H9 (cell line): Measurements from ENCODE around the gene PKDCC. TPM values are rescaled to one million over a fixed set of nuclear protein-coding genes. Genes with fewer than 3 reads are reported as not detected.

ENCODE experiments used
- DNase-seq: peaks from one replicate; pipeline ENCODE4 v3.0.0-alpha.2; 2017
- H2AFZ ChIP-seq: one replicate; pipeline ENCODE4 v1.6.1; 2013; ENCODE audit warnings: mild to moderate bottlenecking, low read length, control low read depth, moderate library complexity
- H2AK5ac ChIP-seq: 2 replicates; pipeline ENCODE4 v1.6.1; 2013; ENCODE audit warnings: low read length, control low read depth, mixed read lengths; ENCODE audit not compliant: insufficient read length
- H2BK120ac ChIP-seq: one replicate; pipeline ENCODE4 v1.6.1; 2013; ENCODE audit warnings: low read depth, mild to moderate bottlenecking, low read length, control low read depth, inconsistent platforms; ENCODE audit not compliant: poor library complexity, severe bottlenecking
- H2BK12ac ChIP-seq: 2 replicates; pipeline ENCODE4 v1.6.1; 2013; ENCODE audit warnings: low read length, control low read depth, mixed read lengths, low read depth; ENCODE audit not compliant: insufficient read length
- H2BK15ac ChIP-seq: 2 replicates; pipeline ENCODE4 v1.6.1; 2013; ENCODE audit warnings: low read depth, low read length, control low read depth
- H2BK20ac ChIP-seq: one replicate; pipeline ENCODE4 v1.6.1; 2013; ENCODE audit warnings: low read depth, mild to moderate bottlenecking, low read length, control low read depth, inconsistent platforms; ENCODE audit not compliant: poor library complexity, severe bottlenecking
- H2BK5ac ChIP-seq: 2 replicates; pipeline ENCODE4 v1.6.1; 2013; ENCODE audit warnings: low read length, control low read depth, mixed read lengths; ENCODE audit not compliant: insufficient read length
- H3K14ac ChIP-seq: 2 replicates; pipeline ENCODE4 v1.6.1; 2013; ENCODE audit warnings: low read length, control low read depth; ENCODE audit not compliant: insufficient read depth
- H3K18ac ChIP-seq: 2 replicates; pipeline ENCODE4 v1.6.1; 2013; ENCODE audit warnings: low read depth, mild to moderate bottlenecking, mixed read lengths, low read length, control low read depth; ENCODE audit not compliant: insufficient read length
- H3K23ac ChIP-seq: 2 replicates; pipeline ENCODE4 v1.6.1; 2013; ENCODE audit warnings: low read length, control low read depth, mixed read lengths, low read depth; ENCODE audit not compliant: insufficient read length
- H3K23me2 ChIP-seq: 2 replicates; pipeline ENCODE4 v1.6.1; 2013; ENCODE audit warnings: low read depth, mild to moderate bottlenecking, mixed read lengths, low read length, control low read depth; ENCODE audit not compliant: insufficient read length, poor library complexity, severe bottlenecking
- H3K27ac ChIP-seq: 2 replicates; pipeline ENCODE4 v1.5.1; 2013; ENCODE audit warnings: low read length, control low read depth, mixed read lengths, low read depth; ENCODE audit not compliant: insufficient read length
- H3K27me3 ChIP-seq: 2 replicates; pipeline ENCODE4 v1.6.1; 2013; ENCODE audit warnings: low read length, control low read depth, inconsistent platforms; ENCODE audit not compliant: insufficient read depth
- H3K4ac ChIP-seq: 2 replicates; pipeline ENCODE4 v1.6.1; 2013; ENCODE audit warnings: low read depth, mild to moderate bottlenecking, control low read depth, inconsistent platforms, low read length, moderate library complexity
- H3K4me1 ChIP-seq: 2 replicates; pipeline ENCODE4 v1.6.1; 2013; ENCODE audit warnings: low read length, control low read depth, inconsistent platforms; ENCODE audit not compliant: insufficient read depth
- H3K4me2 ChIP-seq: 2 replicates; pipeline ENCODE4 v1.6.1; 2013; ENCODE audit warnings: low read length, control low read depth, mixed read lengths; ENCODE audit not compliant: insufficient read length, insufficient read depth
- H3K56ac ChIP-seq: 2 replicates; pipeline ENCODE4 v1.6.1; 2013; ENCODE audit warnings: low read depth, mild to moderate bottlenecking, mixed read lengths, low read length, control low read depth; ENCODE audit not compliant: insufficient read length
- H3K79me1 ChIP-seq: 2 replicates; pipeline ENCODE4 v1.6.1; 2013; ENCODE audit warnings: low read depth, mild to moderate bottlenecking, moderate library complexity, low read length, control low read depth, inconsistent platforms; ENCODE audit not compliant: insufficient read depth, poor library complexity, severe bottlenecking
- H3K79me2 ChIP-seq: 2 replicates; pipeline ENCODE4 v1.6.1; 2013; ENCODE audit warnings: low read length, control low read depth, inconsistent platforms; ENCODE audit not compliant: insufficient read depth
- H3K9ac ChIP-seq: 2 replicates; pipeline ENCODE4 v1.6.1; 2013; ENCODE audit warnings: low read length, control low read depth, mixed read lengths; ENCODE audit not compliant: insufficient read length; ENCODE audit errors: extremely low read depth
- H3K9me3 ChIP-seq: one replicate; pipeline ENCODE4 v1.6.1; 2013; ENCODE audit warnings: low read depth, low read length, inconsistent platforms; ENCODE audit not compliant: control insufficient read depth
- H3T11ph ChIP-seq: one replicate; pipeline ENCODE4 v1.6.1; 2013; ENCODE audit warnings: mild to moderate bottlenecking, low read length, control low read depth, inconsistent platforms
- H4K20me1 ChIP-seq: one replicate; pipeline ENCODE4 v1.6.1; 2013; ENCODE audit not compliant: control insufficient read depth, insufficient read length, insufficient read depth
- H4K5ac ChIP-seq: 2 replicates; pipeline ENCODE4 v1.6.1; 2013; ENCODE audit warnings: low read depth, mild to moderate bottlenecking, mixed read lengths, low read length, control low read depth; ENCODE audit not compliant: insufficient read length
- H4K8ac ChIP-seq: replicated peaks from 2 replicates; pipeline ENCODE4 v1.6.1; 2013; ENCODE audit warnings: low read length, control low read depth, mixed read lengths, low read depth; ENCODE audit not compliant: insufficient read length
- H4K91ac ChIP-seq: 2 replicates; pipeline ENCODE4 v1.6.1; 2013; ENCODE audit warnings: low read depth, mild to moderate bottlenecking, moderate library complexity, mixed read lengths, low read length, control low read depth; ENCODE audit not compliant: insufficient read length
- H3K27ac Mint-ChIP-seq, 3 experiments: 2 replicates in 2 of 3; 3 replicates in 1 of 3; pipeline ENCODE4 v1.8.0; 2020 to 2021; ENCODE audit warnings: mixed read lengths in 3 of 3, mild to moderate bottlenecking in 1 of 3, moderate library complexity in 1 of 3
- H3K27me3 Mint-ChIP-seq: 2 replicates; pipeline ENCODE4 v1.8.0; 2021; ENCODE audit warnings: low read depth, mild to moderate bottlenecking, moderate library complexity, mixed read lengths
- H3K36me3 Mint-ChIP-seq, 3 experiments: 2 replicates in 2 of 3; 3 replicates in 1 of 3; pipeline ENCODE4 v1.8.0; 2020 to 2021; ENCODE audit warnings: low read depth in 3 of 3, mixed read lengths in 3 of 3; ENCODE audit not compliant: insufficient read depth in 1 of 3
- H3K4me1 Mint-ChIP-seq, 2 experiments: 2 replicates each; pipeline ENCODE4 v1.8.0; 2020; ENCODE audit warnings: mixed read lengths in 2 of 2
- H3K4me3 Mint-ChIP-seq, 2 experiments: 2 replicates in 1 of 2; 3 replicates in 1 of 2; pipeline ENCODE4 v1.8.0; 2020 to 2021; ENCODE audit warnings: mild to moderate bottlenecking in 2 of 2, mixed read lengths in 2 of 2, moderate library complexity in 1 of 2
- H3K9me3 Mint-ChIP-seq, 2 experiments: 2 replicates in 1 of 2; 3 replicates in 1 of 2; pipeline ENCODE4 v1.8.0; 2020; ENCODE audit warnings: mild to moderate bottlenecking in 2 of 2, mixed read lengths in 2 of 2, moderate library complexity in 1 of 2
- CTCF ChIP-seq: fragments of 200-600 bp; sonication (generic); conservative IDR thresholded peaks from 3 replicates; pipeline ENCODE4 v1.8.0; 2021; ENCODE audit warnings: antibody characterized with exemption, mild to moderate bottlenecking
- WGBS: extraction: QIAGEN DNeasy Blood & Tissue Kit; methylation state at CpG from one replicate; pipeline ENCODE4 v1.1.7; 2013; ENCODE audit warnings: missing lambda C conversion rate, low lambda C conversion rate, mixed read lengths; ENCODE audit not compliant: insufficient read length; ENCODE audit errors: extremely low coverage; 5-methylcytosine and 5-hydroxymethylcytosine counted together
- total RNA-seq: library from RNA; stranded (reverse); gene quantifications from 2 replicates; pipeline ENCODE4 v1.2.1, GENCODE V29; 2021

Gene PKDCC
- total RNA-seq, 1 experiment from 2014 or later = 134 TPM

GRCh38 chr2:42098571-42099437 lies 51.0 kb downstream of the PKDCC start:
- peaks cover 3 to 7% (median 6%) of the 10 kb centered on the region in 3 experiments; a peak in 5 of 7 replicates for H3K36me3 Mint-ChIP-seq
- WGBS = no CpG with 5 or more reads among the region's 9 CpGs
- peaks cover 2% of the 10 kb centered on the region; the same call in 1 of the 2 replicates for H3K4me1 ChIP-seq

More at GRCh38 chr2:42098571-42099437, 51.0 kb downstream of the PKDCC start:
- Mint-ChIP-seq H3K27ac (no peak overlapping the region), H3K4me3 (no peak overlapping the region), H3K4me1 (peaks cover 15 to 17% of the 10 kb centered on the region in 2 experiments), H3K9me3 (peaks cover 9 to 12% of the 10 kb centered on the region in 2 experiments), H3K27me3 (peaks cover 27% of the 10 kb centered on the region)
- Histone ChIP-seq H3K27me3 (no peaks in the 10 kb centered on the region; the same call in 1 of the 2 replicates), H3K56ac (no peak overlapping the region), H2BK120ac (no peak overlapping the region), H4K5ac (no peak overlapping the region), H3K9ac (no peak overlapping the region), H2BK15ac (no peak overlapping the region; the same call in 1 of the 2 replicates), H3K14ac (no peak overlapping the region), H2AK5ac (no peak overlapping the region), H2BK5ac (no peak overlapping the region), H3K23ac (no peak overlapping the region), H3K23me2 (peaks cover 9% of the 10 kb centered on the region), H3K18ac (no peak overlapping the region), H3K79me2 (no peaks in the 10 kb centered on the region), H4K91ac (no peak overlapping the region), H2BK20ac (no peak overlapping the region), H3K4ac (no peak overlapping the region), H3K9me3 (no peaks in the 10 kb centered on the region), H3T11ph (no peak overlapping the region), H3K27ac (no peak overlapping the region), H4K8ac (no peak overlapping the region), H2AFZ (no peak overlapping the region), H4K20me1 (no peaks in the 10 kb centered on the region), H3K79me1 (no peaks in the 10 kb centered on the region), H3K4me2 (no peak overlapping the region), H2BK12ac (no peak overlapping the region)
- no peak for TF ChIP-seq CTCF
- no peak for DNase-seq
